HUES6 (cell line): Measurements from ENCODE around the gene FGF9.

Experiments used
- H3K27ac ChIP-seq: 2 replicates; pipeline ENCODE4 v1.7.0; 2013; ENCODE audit warnings: low read depth, mild to moderate bottlenecking, low read length, inconsistent platforms
- H3K27me3 ChIP-seq: 2 replicates; pipeline ENCODE4 v1.6.1; 2013; ENCODE audit warnings: low read length; ENCODE audit not compliant: control insufficient read depth, insufficient read depth
- H3K36me3 ChIP-seq: 2 replicates; pipeline ENCODE4 v1.6.1; 2013; ENCODE audit warnings: low read length; ENCODE audit not compliant: control insufficient read depth, insufficient read depth
- H3K4me1 ChIP-seq: 2 replicates; pipeline ENCODE4 v1.6.1; 2013; ENCODE audit warnings: low read length; ENCODE audit not compliant: control insufficient read depth, insufficient read depth
- H3K4me3 ChIP-seq: 2 replicates; pipeline ENCODE4 v1.5.1; 2013; ENCODE audit warnings: low read depth, low read length
- H3K9ac ChIP-seq: one replicate; pipeline ENCODE4 v1.6.1; 2013; ENCODE audit warnings: mild to moderate bottlenecking, low read length
- H3K9me3 ChIP-seq: 2 replicates; pipeline ENCODE4 v1.6.1; 2013; ENCODE audit warnings: low read depth, low read length; ENCODE audit not compliant: control insufficient read depth, insufficient read depth

Gene FGF9

DNA sequence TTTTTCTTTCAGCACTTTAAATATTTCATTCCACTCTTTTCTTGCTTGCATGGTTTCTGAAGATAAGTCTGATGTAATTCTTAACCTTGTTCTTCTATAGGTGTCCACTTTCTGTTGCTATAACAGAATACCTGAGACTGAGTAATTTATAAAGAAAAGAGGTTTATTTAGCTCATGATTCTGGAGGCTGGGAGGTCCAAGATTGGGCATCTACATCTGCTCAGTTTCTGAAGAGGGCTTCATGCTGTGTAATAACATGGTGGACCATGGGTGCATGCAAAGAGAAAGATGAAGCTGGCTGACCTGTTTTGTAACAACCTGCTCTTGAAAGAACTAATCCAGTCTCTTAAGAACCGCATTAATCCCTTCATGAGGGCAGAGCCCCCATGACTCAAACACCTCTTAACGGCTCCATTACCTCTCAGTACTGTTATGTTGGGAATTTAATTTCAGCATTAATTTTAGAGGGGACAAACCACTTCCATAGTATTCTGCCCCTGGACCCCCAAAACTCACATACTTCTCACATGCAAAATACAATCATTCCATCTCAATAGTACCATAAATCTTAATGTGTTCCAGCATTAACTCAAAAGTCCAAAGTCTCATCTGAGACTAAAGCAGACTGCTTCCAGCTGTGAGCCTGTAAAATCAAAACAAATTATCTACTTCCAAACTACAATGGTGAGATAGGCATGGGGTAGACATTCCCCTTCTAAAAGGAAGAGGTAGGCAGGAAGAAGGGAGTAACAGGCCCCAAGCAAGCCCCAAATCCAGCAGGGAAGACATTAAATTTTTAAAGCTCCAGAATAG is 9.6 kb upstream of the FGF9 start:
- Histone ChIP-seq H3K4me3 (no peak overlapping the region), H3K4me1 (no peaks in the 10 kb centered on the region), H3K9ac (no peak overlapping the region), H3K36me3 (no peaks in the 10 kb centered on the region), H3K27me3 (peaks cover 9% of the 10 kb centered on the region), H3K27ac (no peak overlapping the region), H3K9me3 (peaks cover 6% of the 10 kb centered on the region; the same call in 1 of the 2 replicates)

DNA sequence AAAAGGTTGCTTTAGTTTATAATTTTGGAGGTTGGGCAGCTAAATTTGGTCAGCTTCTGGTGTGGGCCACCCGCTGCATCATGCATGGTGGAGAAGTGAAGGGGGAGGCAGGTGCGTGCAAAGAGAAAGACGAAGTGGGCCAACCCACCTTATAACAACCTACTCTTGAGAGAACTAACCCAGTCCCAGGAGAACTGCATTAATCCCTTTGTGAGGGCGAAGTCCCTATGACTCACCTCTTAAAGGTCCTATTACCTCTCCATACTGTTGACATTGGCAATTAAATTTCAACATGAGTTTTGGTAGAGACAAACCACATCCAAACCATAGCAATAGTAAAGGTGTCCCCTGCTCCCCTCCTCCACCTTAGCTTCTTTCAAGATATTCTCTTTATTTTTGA is 7.7 kb upstream of the FGF9 start:
- Histone ChIP-seq H3K27ac (no peak overlapping the region), H3K9me3 (peaks cover 6% of the 10 kb centered on the region; the same call in 1 of the 2 replicates), H3K36me3 (no peaks in the 10 kb centered on the region), H3K9ac (no peak overlapping the region), H3K4me3 (no peak overlapping the region), H3K27me3 (peaks cover 23% of the 10 kb centered on the region), H3K4me1 (no peaks in the 10 kb centered on the region)

GRCh38 chr13:21668732-21669275 is 2.1 kb upstream of the FGF9 start:
- Histone ChIP-seq H3K9ac (peak overlapping the region; percentile 34), H3K4me1 (peaks cover 25% of the 10 kb centered on the region), H3K9me3 (no peaks in the 10 kb centered on the region), H3K27me3 (peaks cover 78% of the 10 kb centered on the region), H3K27ac (no peak overlapping the region), H3K4me3 (peak overlapping the region; percentile 75), H3K36me3 (no peaks in the 10 kb centered on the region)

- Histone ChIP-seq H3K9me3 (no peaks in the 10 kb centered on the region), H3K27ac (no peak overlapping the region), H3K27me3 (peaks cover 82% of the 10 kb centered on the region), H3K4me1 (peaks cover 25% of the 10 kb centered on the region), H3K36me3 (no peaks in the 10 kb centered on the region), H3K9ac (peak overlapping the region; percentile 78), H3K4me3 (peak overlapping the region; percentile 75)
Observed at GRCh38 chr13:21670006-21670882, 629 bp upstream of the FGF9 start.

GRCh38 chr13:21671620-21672286 is 880 bp downstream of the FGF9 start:
- H3K9me3 ChIP-seq = no peaks in the 10 kb centered on the region
- no peak overlapping the region for H3K9ac ChIP-seq
- H3K4me1 ChIP-seq = peaks cover 30% of the 10 kb centered on the region
- no peak overlapping the region for H3K27ac ChIP-seq
- no peaks in the 10 kb centered on the region for H3K36me3 ChIP-seq
- H3K4me3 ChIP-seq = peak overlapping the region; percentile 75
- peaks cover 97% of the 10 kb centered on the region for H3K27me3 ChIP-seq

- Histone ChIP-seq H3K27me3 (peaks cover 98% of the 10 kb centered on the region), H3K4me1 (peaks cover 30% of the 10 kb centered on the region), H3K9ac (no peak overlapping the region), H3K27ac (no peak overlapping the region), H3K4me3 (peak overlapping the region; percentile 75; the same call in 1 of the 2 replicates), H3K36me3 (no peaks in the 10 kb centered on the region), H3K9me3 (no peaks in the 10 kb centered on the region)
Observed at GRCh38 chr13:21672287-21672680, 1.4 kb downstream of the FGF9 start.

DNA sequence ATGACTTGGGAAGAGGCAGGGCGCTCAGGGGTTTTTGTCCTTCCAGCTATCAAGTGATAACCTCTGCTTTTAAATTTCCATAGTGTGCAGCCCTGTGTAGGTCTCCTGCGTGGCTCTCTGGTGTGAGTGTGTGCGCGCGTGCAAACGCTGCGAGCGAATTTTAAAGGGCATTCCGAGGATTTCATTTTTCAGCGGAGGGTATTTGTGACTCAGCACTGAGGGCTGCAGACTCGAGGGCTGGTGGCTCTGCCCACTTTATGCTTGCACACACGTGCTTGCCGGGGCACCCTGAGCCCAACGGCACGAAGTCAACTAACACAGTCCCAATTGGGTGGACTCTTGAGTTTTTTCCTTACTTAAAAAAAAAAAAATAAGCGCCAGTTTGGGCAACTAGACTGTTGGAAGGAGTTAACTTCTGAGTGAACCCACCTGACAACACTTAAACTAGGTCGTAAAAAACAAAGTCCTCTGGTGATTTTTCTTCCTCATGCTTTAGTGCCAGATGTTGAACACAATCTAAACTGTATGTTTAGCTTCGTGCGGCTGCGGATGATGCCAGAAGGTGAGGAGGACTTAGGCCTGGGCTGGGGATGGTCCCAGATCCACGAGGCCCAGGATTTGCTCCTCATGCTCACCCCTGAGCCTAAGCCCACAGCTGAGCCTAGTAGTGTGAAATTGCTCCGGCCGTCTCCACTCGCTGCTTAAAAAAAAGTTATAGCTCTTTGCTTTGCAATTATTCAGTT is 2.1 kb downstream of the FGF9 start:
- no peaks in the 10 kb centered on the region for H3K9me3 ChIP-seq
- no peak overlapping the region for H3K9ac ChIP-seq
- H3K27me3 ChIP-seq = peaks cover 98% of the 10 kb centered on the region
- no peaks in the 10 kb centered on the region for H3K36me3 ChIP-seq
- H3K4me1 ChIP-seq = peaks cover 30% of the 10 kb centered on the region
- H3K4me3 ChIP-seq = peak overlapping the region; percentile 71
- H3K27ac ChIP-seq = no peak overlapping the region

GRCh38 chr13:21673539-21673788 is 2.6 kb downstream of the FGF9 start:
- no peak overlapping the region for H3K27ac ChIP-seq
- no peaks in the 10 kb centered on the region for H3K36me3 ChIP-seq
- H3K4me3 ChIP-seq = peak overlapping the region; percentile 71
- H3K9ac ChIP-seq = no peak overlapping the region
- H3K9me3 ChIP-seq = no peaks in the 10 kb centered on the region
- peaks cover 28% of the 10 kb centered on the region for H3K4me1 ChIP-seq
- peaks cover 93% of the 10 kb centered on the region for H3K27me3 ChIP-seq

DNA sequence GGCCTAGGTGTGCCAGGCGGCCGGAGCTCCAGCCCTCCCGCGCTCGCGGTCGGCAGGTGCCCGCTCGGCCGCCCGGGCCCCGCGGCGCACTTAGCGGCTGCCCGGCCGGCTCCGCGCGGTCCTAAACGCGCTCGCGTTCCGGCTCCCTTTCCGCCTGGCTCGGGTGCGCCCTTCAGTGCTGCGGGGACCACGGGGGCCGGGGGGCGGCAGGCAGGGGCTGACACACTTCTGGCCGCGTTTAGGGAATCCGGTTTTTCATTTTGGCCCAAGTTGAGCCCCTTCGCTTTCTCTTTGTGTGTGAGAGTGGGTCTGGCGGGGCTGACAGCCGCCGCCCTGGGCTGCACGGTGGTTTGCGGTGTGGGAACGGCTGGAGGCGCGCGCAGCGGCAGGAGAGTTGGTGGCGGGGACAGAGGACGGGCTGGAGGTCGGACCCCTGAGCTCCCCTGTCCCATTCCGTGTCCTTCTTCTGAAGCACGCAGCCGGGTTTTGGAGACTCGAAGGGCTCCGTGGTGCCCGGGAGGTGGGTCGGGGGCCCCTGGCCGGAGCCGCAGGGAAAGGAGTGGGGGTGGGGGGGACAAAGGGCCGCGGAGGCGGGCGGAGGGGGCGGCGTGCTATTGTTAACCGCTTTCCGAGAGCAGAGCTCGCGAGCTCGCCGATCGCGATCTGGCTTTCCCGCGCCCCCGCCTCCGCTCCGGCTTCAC is 3.1 kb downstream of the FGF9 start:
- Histone ChIP-seq H3K4me1 (peaks cover 24% of the 10 kb centered on the region), H3K4me3 (peak overlapping the region; percentile 71), H3K36me3 (no peaks in the 10 kb centered on the region), H3K9me3 (no peaks in the 10 kb centered on the region), H3K27me3 (peaks cover 88% of the 10 kb centered on the region), H3K9ac (peak overlapping the region; percentile 53), H3K27ac (no peak overlapping the region)

GRCh38 chr13:21674490-21675009 is 3.7 kb downstream of the FGF9 start:
- H3K27me3 ChIP-seq = peaks cover 82% of the 10 kb centered on the region
- peaks cover 23% of the 10 kb centered on the region for H3K4me1 ChIP-seq
- no peak overlapping the region for H3K27ac ChIP-seq
- H3K36me3 ChIP-seq = no peaks in the 10 kb centered on the region
- H3K4me3 ChIP-seq = peak overlapping the region; percentile 71
- H3K9me3 ChIP-seq = no peaks in the 10 kb centered on the region
- H3K9ac ChIP-seq = peak overlapping the region; percentile 68
